Activated CD4-positive, alpha-beta memory T cell treated with anti-CD3 and anti-CD28 coated beads, Interleukin-2, amount 10 ng/mL, durations not matched to agents 7 days and 5 days (primary cell): ENCODE measurements around the gene LRRC14B. TPM values are rescaled to one million over a fixed set of nuclear protein-coding genes. Genes with fewer than 3 reads are reported as not detected.

ENCODE experiments used
- CTCF ChIA-PET: fragments of 350-600 bp; sonication (Branson Sonifier 250); formaldehyde crosslinking; loops from one replicate; lab custom pipeline; 2021; ENCODE audit warnings: antibody characterized with exemption, inconsistent platforms; lab: Charles Lee
- POLR2A ChIA-PET: fragments of 350-600 bp; sonication (Branson Sonifier 250); formaldehyde crosslinking; loops from one replicate; lab custom pipeline; 2021; ENCODE audit warnings: antibody characterized with exemption; lab: Charles Lee
- DNase-seq: peaks from one replicate; pipeline ENCODE4 v3.0.0-alpha.2; 2020
- H3K27ac Mint-ChIP-seq: one replicate; pipeline ENCODE4 v1.8.0; 2021; ENCODE audit warnings: mild to moderate bottlenecking, mixed read lengths
- H3K27me3 Mint-ChIP-seq: one replicate; pipeline ENCODE4 v1.8.0; 2021; ENCODE audit warnings: mixed read lengths
- H3K36me3 Mint-ChIP-seq: one replicate; pipeline ENCODE4 v1.8.0; 2021; ENCODE audit warnings: low read depth, mixed read lengths
- H3K4me1 Mint-ChIP-seq: one replicate; pipeline ENCODE4 v1.8.0; 2021; ENCODE audit warnings: mixed read lengths
- H3K4me3 Mint-ChIP-seq: one replicate; pipeline ENCODE4 v1.8.0; 2021; ENCODE audit warnings: mild to moderate bottlenecking, mixed read lengths
- H3K9me3 Mint-ChIP-seq: one replicate; pipeline ENCODE4 v1.8.0; 2021; ENCODE audit warnings: mixed read lengths
- total RNA-seq, 2 experiments: library from RNA; stranded (reverse); gene quantifications; one replicate each; pipeline ENCODE4 v1.2.3, GENCODE V29; 2021

The LRRC14B gene
- total RNA-seq, 2 experiments from 2014 or later: not detected

DNA sequence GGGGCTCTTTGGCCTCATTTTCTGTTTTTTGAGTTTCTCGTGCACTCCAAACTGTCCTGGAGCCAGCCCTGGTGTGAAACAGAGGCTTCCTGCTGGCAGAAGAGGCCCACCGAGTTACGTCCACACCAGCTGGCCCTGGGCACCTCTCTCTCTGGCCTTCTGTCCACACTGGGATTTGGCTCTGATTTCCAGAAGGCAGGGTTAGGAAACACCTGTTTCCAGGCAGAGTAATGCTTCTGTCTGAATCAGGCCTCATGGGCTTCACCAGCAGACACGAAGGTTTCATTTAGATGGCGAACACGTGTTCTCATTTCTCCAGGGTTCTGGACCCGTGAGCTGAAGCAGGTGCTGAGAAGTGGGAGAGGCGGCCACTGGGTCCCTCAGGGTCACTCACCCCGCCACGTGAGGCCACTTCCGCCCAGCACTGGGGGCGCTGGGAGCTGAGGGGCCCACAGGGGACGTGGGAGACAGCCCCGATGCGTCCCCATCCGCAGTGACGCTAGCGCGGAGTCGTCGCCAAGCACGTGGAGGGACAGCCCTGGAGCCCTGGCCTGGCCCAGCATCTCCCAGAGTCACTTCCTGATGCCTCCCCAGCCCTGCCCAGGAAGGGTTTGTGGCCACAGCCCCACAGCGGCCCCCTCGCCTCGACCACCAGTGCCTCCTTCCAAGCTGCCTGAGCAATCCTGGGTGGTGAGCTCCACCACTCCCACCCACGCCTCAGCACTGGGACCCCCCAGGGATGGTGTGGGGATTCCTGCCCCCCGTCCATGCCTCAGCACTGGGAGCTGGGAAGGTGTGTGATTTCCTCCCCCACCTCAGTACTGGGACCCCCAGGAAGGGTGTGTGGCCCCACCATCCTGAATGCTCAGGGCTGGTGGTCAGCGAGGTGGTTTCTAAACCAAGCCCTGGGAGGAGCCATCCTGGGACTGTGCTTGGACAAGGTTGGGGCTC lies 4.9 kb upstream of the LRRC14B start:
- POLR2A ChIA-PET: no interaction called here
- Mint-ChIP-seq H3K4me1 (peaks cover 9% of the 10 kb centered on the region), H3K27me3 (no peaks in the 10 kb centered on the region), H3K4me3 (no peak overlapping the region), H3K9me3 (no peaks in the 10 kb centered on the region), H3K36me3 (no peaks in the 10 kb centered on the region), H3K27ac (no peak overlapping the region)
- CTCF ChIA-PET: no interaction called here
- no peak for DNase-seq

DNA sequence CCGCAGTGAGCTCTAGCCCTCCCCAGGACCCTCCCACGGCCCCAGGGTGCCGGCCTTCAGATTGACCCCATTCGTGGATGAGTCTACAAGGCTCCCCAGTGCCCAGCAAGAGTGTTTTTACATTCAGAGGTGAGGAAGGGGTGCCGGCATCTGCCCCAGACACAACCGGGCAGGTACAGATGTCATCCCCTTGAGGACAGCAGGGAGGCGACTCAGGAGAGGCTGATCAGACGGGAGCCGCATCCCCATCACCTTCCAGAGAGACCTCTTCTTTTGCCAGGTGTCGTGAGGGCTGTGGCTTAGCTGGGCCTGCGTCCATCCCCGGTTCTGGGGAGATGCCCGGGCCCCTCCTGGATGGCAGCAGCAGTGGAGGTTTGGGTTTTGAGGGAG lies 4.3 kb upstream of the LRRC14B start:
- no peak overlapping the region for H3K4me3 Mint-ChIP-seq
- CTCF ChIA-PET: no interaction called here

DNA sequence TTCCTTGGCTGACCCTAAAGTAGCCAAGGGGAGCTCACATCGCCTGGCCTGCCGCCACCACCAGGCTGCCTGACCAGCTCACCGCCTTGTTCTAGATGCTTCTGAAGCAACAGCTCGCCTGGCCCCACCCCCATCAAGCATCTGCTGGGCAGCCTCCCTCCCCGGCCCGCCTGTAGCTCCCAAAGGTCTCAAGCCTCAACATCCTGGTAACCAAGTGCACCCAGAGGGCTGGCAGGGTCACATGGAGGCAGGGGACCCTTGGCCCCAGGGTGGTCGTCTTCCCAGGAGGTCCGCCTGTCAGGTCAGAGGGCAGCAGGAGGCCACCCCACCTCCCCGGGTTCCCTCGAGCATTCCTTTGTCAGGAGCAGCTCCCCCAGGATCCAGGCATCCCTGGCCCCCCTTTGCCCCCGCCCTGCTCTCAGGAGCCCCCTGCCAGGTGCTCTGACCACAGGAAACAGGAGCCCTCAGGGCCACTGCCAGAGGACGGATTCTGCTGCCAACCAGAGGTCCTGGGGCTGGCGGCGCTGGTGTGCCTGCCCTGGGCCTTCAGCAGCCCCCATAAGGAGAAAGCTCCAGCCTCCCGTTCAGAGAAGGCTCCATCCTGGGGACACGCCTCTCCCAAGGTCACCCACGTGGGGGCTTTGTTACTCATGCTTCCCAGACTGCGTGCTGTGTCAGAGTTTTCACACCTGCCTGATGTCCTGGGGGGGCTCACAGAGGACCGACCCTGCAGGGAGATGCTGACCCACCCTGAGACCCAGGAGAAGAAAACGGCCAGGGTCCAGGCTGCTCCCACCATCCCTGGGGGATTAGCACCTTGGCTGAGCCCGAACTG lies 3.5 kb upstream of the LRRC14B start:
- Mint-ChIP-seq H3K4me3 (no peak overlapping the region), H3K36me3 (no peaks in the 10 kb centered on the region), H3K4me1 (peaks cover 9% of the 10 kb centered on the region), H3K27ac (no peak overlapping the region), H3K9me3 (no peaks in the 10 kb centered on the region), H3K27me3 (no peaks in the 10 kb centered on the region)
- no peak for DNase-seq
- CTCF ChIA-PET: interaction anchor here (0.5 to 1.7 kb wide), 19 partner anchors 9 to 1384 kb away, joined by 3 to 22 read pairs (median 4); partner anchors contain the start of genes CCDC127, PDCD6 and SDHA
- POLR2A ChIA-PET: interaction anchor here (1.1 to 1.5 kb wide), 2 partner anchors 31 to 134 kb away, joined by 3 to 11 read pairs; partner anchors contain the start of genes AHRR, CCDC127 and SDHA

More for the DNA sequence above, 4.3 kb upstream of the LRRC14B start:
- Mint-ChIP-seq H3K27ac (no peak overlapping the region), H3K9me3 (no peaks in the 10 kb centered on the region), H3K4me1 (peaks cover 9% of the 10 kb centered on the region), H3K36me3 (no peaks in the 10 kb centered on the region), H3K27me3 (no peaks in the 10 kb centered on the region)
- POLR2A ChIA-PET: no interaction called here
- DNase-seq: no peak

- Mint-ChIP-seq H3K27ac (no peak overlapping the region), H3K36me3 (no peaks in the 10 kb centered on the region), H3K4me3 (no peak overlapping the region), H3K4me1 (peaks cover 9% of the 10 kb centered on the region), H3K27me3 (no peaks in the 10 kb centered on the region), H3K9me3 (no peaks in the 10 kb centered on the region)
- ChIA-PET POLR2A (interaction anchor here (1.1 to 1.5 kb wide), 2 partner anchors 30 to 133 kb away, joined by 3 to 11 read pairs; partner anchors contain the start of genes AHRR, CCDC127 and SDHA), CTCF (interaction anchor here (0.5 to 1.7 kb wide), 20 partner anchors 10 to 1383 kb away, joined by 3 to 22 read pairs (median 4); partner anchors contain the start of genes CCDC127, PDCD6 and SDHA)
- peak; percentile 90 for DNase-seq
Measured at GRCh38 chr5:188488-189481, 2.5 kb upstream of the LRRC14B start.

- peaks cover 9% of the 10 kb centered on the region for H3K4me1 Mint-ChIP-seq
- H3K36me3 Mint-ChIP-seq: no peaks in the 10 kb centered on the region
- H3K27me3 Mint-ChIP-seq: no peaks in the 10 kb centered on the region
- H3K4me3 Mint-ChIP-seq: no peak overlapping the region
- CTCF ChIA-PET: interaction anchor here (1.5 kb wide), 1 partner anchor 242 kb away, joined by 6 read pairs; no protein-coding TSS in a partner anchor
- no peak overlapping the region for H3K27ac Mint-ChIP-seq
- DNase-seq: no peak
- POLR2A ChIA-PET: interaction anchor here (1.5 kb wide), 1 partner anchor 29 kb away, joined by 11 read pairs; the partner anchor contains the start of genes CCDC127 and SDHA
- no peaks in the 10 kb centered on the region for H3K9me3 Mint-ChIP-seq
Measured at GRCh38 chr5:189486-189885, 1.8 kb upstream of the LRRC14B start.

- Mint-ChIP-seq H3K27ac (no peak overlapping the region), H3K4me3 (no peak overlapping the region), H3K27me3 (no peaks in the 10 kb centered on the region), H3K9me3 (no peaks in the 10 kb centered on the region), H3K36me3 (no peaks in the 10 kb centered on the region), H3K4me1 (peaks cover 9% of the 10 kb centered on the region)
- POLR2A ChIA-PET: interaction anchor here (1.6 kb wide), 1 partner anchor 81 kb away, joined by 4 read pairs; the partner anchor contains the start of gene PDCD6
- DNase-seq: no peak
- CTCF ChIA-PET: no interaction called here
Measured at GRCh38 chr5:189976-190365, 1.3 kb upstream of the LRRC14B start.

GRCh38 chr5:190366-191035 lies 794 bp upstream of the LRRC14B start:
- H3K4me1 Mint-ChIP-seq: peaks cover 9% of the 10 kb centered on the region
- no peaks in the 10 kb centered on the region for H3K36me3 Mint-ChIP-seq
- no peak overlapping the region for H3K4me3 Mint-ChIP-seq
- ChIA-PET CTCF (interaction anchor here (1.2 kb wide), 1 partner anchor 29 kb away, joined by 4 read pairs; no protein-coding TSS in a partner anchor), POLR2A (interaction anchor here (1.6 to 1.7 kb wide), 2 partner anchors 28 to 81 kb away, joined by 4 to 7 read pairs; partner anchors contain the start of genes CCDC127, PDCD6 and SDHA)
- H3K9me3 Mint-ChIP-seq: no peaks in the 10 kb centered on the region
- no peak for DNase-seq
- H3K27ac Mint-ChIP-seq: no peak overlapping the region
- no peaks in the 10 kb centered on the region for H3K27me3 Mint-ChIP-seq

DNA sequence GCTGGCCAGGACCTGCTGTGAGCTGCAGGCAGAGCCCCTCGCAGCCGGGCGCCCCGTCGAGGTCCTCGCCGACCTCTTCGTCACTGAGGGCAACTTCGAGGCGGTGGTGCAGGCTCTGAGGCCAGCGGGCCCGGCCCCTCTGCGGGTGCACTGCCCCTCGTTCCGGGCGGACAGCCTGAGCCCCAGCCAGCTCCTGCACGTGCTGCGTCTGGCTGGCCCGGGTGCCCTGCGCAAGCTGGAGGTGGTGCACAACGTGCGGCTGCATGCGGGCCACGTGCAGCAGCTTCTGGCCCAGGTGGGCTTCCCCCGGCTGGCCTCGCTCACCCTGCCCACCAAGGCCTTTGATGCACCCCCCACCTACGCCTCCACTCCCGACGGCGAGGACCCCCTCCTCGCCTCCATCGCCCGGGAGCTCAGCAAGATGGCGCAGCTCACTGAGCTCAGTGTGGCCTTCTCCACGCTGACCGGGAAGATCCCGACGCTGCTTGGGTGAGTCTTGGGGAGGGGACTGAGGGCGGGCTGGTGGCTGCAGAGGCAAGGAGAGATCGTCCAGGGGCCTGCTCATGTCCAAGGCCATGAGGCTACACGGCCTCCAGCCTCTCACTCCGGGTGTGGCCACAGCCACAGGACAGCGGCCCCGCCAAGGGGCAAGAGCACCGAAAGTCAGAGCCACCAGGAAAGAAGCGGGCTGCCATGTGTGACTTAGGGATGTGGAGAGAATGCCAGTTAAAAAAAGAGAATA lies 825 bp downstream of the LRRC14B start:
- Mint-ChIP-seq H3K36me3 (no peaks in the 10 kb centered on the region), H3K4me1 (peaks cover 9% of the 10 kb centered on the region), H3K27ac (no peak overlapping the region), H3K9me3 (no peaks in the 10 kb centered on the region), H3K27me3 (no peaks in the 10 kb centered on the region), H3K4me3 (no peak overlapping the region)
- CTCF ChIA-PET: interaction anchor here (1.2 kb wide), 1 partner anchor 27 kb away, joined by 4 read pairs; no protein-coding TSS in a partner anchor
- POLR2A ChIA-PET: interaction anchor here (1.7 kb wide), 1 partner anchor 27 kb away, joined by 7 read pairs; the partner anchor contains the start of genes CCDC127 and SDHA
- no peak for DNase-seq

GRCh38 chr5:192691-192969 lies 1.3 kb downstream of the LRRC14B start:
- no peaks in the 10 kb centered on the region for H3K9me3 Mint-ChIP-seq
- ChIA-PET CTCF (no interaction called here), POLR2A (no interaction called here)
- no peaks in the 10 kb centered on the region for H3K36me3 Mint-ChIP-seq
- DNase-seq: no peak
- no peaks in the 10 kb centered on the region for H3K27me3 Mint-ChIP-seq
- no peak overlapping the region for H3K4me3 Mint-ChIP-seq
- H3K27ac Mint-ChIP-seq: no peak overlapping the region
- H3K4me1 Mint-ChIP-seq: peaks cover 9% of the 10 kb centered on the region

DNA sequence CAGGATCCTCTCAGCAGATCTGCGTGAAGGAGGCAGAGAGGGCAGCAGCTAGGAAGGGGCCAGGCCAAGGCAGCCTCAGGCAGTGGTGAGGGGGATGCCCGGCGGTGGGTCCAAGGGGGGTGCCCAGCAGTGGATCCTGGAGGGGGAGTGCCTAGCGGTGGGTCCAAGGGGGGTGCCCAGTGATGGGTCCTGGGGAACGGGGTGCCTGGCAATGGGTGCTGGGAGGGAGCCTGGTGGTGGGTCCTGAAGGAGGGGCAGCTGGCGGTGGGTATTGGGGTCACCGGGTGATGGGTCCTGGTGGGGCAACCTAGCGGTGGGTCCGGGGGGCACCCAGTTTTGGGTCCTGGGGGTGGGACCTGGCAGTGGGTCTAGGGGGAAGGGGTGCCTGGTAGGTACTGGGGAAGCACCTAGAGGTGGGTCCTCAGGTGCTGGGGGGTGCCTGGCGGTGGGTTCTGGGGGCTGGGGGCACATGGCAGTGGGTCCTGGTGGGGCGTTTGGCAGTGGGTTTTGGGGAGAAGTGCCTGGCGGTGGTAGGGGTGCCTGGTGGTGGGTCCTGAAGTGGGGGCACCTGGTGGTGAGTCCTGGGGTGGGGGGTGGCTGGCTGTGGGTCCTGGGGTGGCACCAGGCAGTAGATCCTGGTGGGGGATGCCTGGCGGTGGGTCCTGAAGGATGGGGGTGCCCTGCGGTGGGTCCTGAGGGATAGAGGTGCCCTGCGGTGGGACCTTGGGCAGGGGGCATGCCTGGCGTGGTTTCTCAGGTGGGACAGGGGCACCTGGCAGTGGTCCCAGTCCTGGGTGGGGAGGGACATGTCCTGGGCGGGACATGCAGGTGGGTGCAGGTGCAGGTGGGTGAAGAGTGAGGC lies 1.9 kb downstream of the LRRC14B start:
- CTCF ChIA-PET: no interaction called here
- POLR2A ChIA-PET: no interaction called here
- Mint-ChIP-seq H3K27me3 (no peaks in the 10 kb centered on the region), H3K36me3 (no peaks in the 10 kb centered on the region), H3K4me1 (peaks cover 9% of the 10 kb centered on the region), H3K9me3 (no peaks in the 10 kb centered on the region), H3K4me3 (no peak overlapping the region), H3K27ac (no peak overlapping the region)
- DNase-seq: no peak
